ENCODE data around the gene SEC14L6.

SEC14L6 gene

DNA sequence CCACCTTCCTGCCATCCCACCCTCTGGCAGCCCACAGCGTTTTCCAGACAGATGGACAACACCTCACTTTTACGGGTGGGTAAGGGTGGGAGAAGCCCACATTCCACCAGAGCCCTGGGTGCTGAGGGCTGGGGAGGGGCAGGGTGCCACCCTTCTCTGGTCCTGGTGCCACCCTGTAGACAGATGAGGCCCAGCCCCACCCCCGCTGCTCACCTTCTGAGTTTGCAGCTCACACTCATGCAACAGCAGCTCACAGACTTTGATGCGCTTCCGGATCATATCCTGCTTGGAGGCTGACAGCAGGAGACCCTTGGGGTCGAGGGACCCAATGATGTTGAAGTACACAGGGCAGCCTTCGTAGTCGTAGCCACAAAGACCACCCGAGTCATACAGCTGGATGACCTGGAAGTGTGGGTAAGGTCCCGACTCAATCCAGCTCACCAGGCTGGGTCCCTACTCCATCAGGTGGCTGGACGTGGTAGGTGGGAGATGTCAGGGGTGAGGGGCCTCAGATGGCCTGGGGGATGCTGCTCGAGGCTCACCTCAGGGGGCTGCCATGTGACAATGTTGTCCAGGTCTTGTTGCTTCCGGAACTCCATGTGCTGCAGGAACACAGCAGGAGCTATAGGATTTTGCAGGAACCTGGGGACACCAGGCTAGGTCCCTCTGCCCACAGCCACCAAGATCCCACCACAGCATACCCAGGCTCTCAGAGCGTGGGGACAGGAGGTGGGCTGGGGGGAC lies 51.3 kb downstream of the SEC14L6 start:
- no peak for DNase-seq (ENCODE audit: low spot score)

DNA sequence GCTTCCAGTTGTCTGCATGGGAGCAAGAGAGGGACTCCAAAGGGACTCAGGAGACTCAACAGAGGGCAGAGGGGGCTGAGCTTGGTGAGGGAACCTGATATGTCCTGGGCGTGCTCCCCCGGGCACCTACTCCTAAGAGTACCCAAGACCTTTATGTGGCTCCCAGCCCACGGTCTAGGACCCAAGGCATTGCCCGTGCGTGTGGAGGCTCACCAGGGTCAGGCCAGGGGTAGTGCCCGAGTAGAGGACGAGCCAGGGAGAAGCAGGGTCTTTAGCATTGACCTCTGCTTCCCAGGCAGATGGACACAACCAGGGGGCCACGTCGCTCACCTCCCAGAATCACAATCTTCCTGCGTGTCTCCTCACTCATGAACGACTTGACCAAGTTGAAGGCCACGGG lies 54.4 kb downstream of the SEC14L6 start:
- DNase-seq (ENCODE audit: low spot score), result no peak

DNA sequence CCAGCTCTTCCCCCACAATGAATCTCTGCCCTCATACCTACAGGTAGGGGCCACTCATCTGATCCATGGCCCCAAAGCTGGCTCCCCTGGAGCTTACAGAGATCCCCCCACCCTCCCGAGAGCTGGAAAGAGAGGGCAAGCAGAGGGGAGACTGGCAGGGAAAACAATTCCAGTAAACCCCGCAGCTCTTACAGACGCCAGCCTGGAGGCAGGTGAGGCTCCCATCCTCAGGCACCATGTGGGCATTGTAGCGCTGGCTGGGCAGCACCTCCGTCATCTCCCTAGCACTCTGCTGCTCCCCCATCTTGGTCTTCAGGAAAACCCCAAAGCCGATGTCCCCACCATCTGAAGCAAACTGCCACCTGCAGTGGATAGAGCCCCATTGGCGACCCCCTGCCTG lies 55.2 kb downstream of the SEC14L6 start:
- DNase-seq (ENCODE audit: low spot score), result no peak

DNA sequence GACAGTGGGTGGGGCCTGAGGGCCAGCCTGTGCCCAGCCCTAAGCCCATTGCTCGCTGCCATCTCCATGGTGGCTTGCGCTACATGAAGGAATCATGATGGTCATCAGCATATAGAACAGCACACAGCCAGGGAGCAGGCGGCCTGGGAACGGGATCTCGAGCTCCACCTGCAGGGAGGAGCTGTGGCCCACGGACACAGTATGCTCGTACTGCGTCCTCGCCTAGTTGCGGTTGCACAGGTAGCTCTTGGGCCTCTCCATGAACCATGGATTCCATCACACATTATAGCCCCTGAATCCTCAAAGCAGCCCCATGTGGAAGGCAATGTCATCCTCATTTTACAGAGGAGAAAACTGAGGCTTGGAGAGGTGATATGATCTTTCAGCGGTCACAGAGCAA lies 56.1 kb downstream of the SEC14L6 start:
- DNase-seq (ENCODE audit: low spot score), result no peak

DNA sequence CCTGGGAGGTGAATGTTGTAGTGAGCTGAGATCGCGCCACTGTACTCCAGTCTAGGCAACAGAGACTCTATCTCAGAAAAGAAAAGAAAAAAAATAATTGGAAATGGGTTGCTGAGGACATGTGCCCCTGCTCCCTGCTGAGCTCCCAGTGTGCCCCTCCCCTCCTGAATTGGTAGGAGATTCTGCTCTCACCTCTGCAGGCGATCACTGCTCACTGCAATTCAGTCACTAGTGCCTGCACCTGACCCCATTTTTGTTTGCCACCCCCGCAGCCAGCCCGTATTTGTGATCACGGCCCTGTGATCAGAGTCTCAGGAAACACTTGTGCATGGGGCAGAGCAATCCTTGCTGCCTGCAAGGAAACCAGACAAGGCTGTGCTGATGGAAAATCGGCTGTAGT lies 58.4 kb downstream of the SEC14L6 start:
- DNase-seq (ENCODE audit: low spot score), result no peak

DNA sequence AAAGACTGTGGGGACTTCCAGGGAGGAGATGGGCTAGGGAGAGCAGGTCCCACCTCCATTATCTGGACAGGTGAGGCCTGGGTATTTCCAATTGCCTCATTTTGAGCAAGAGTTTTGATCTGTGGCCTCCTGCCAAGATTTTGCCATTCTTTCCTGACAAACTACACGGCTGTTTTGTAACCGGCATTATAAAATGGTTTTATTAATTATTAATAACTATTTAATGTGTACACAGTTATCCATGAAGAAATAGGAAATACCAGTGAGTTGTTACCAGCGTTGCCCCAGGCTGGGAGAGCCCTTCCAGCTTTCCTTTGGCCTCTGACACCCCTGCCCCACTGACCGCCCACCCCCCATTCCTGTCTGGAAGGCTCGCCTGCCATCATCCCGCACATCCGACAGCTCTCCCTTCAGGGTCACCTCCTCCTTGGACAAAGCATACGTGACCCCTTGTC lies 59.9 kb downstream of the SEC14L6 start:
- DNase-seq (ENCODE audit: low spot score), result no peak

DNA sequence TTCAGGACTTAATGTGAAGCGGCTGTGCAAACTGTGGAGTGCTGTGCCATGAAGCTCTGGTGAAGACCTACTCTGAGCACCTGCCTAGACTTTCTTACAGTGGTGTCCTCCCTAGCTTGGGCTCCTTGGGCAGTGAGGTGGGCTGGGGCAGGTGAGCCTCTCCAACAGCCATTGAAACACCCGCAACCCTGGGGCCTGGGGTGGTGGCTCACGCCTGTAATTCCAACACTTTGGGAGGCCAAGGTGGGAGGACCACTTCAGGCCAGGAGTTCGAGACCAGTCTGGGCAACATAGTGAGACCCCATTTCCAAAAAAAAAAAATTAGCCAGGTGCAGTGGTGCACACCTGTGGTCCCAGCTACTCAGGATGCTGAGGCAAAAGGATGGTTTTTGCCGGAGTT lies 60.4 kb downstream of the SEC14L6 start:
- DNase-seq (ENCODE audit: low spot score), result no peak

DNA sequence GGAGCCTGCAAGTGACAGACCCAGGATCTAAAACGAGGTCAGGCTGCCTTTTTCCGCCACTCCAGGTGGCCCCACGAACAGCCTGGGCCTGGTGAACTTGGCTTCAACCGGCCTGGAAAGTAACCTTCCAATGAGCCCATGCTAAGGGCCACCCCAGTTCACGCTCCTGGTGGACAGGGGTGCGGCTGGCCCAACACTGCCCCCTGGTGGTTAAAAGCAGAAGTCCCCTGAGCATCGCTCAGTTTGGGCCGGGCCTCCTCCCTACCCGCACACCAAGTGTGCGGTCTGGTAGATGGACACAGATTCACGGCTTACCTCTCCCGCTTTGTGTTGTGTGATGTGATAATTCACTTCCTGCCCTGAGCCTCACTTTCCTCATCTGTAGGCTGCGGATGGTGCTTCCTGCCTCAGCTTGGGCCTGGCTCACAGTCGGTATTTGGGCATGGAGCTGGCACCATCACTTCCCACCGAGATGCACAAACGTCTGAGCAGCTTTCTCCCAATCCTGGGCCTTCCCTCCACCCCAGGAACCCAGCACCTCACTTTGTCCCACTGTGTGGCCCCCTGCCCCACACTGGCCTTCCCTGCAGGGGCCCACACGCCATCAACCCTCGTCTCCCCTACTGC lies 61.1 kb downstream of the SEC14L6 start:
- DNase-seq (ENCODE audit: low spot score), result peak; percentile 58

DNA sequence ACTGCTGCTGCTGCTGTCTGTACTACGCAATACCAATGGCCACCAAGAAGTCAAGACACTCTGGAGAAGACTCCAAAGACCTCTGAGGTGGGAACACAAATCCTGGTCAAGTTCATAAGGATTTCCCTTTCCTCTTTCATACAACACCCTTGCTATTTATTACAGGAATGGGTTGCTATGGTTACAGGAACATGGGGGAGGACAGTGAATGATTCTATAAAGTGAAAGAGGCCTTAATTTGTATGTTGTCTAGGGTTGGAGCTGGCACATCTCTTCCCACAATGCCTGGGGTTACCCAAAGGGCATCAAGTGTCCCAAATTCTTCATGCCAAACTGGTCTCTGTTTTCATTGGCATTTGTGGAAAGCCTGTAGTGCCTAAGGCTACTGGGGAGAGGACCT lies 63.4 kb downstream of the SEC14L6 start:
- no peak for DNase-seq (ENCODE audit: low spot score)

DNA sequence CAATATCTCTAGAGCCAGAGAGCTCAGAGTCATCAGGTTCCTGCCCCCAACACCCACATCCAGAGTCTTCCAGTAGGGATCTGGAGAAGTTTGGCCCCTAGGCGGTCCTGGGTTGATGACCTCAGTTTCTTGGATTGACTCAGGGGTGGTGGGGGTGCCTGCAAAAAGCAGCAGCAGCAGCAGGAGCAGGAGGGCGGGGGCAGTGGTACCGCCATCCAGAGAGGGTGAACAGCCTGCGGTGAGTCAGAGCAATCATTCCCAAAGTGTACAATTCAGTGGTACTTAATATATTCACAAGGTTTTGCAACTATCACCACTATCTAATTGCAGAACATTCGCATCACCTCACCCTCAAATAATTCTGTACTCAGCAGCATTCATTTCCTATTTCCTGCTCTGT lies 64.8 kb downstream of the SEC14L6 start:
- DNase-seq (ENCODE audit: low spot score), result peak; percentile 9

DNA sequence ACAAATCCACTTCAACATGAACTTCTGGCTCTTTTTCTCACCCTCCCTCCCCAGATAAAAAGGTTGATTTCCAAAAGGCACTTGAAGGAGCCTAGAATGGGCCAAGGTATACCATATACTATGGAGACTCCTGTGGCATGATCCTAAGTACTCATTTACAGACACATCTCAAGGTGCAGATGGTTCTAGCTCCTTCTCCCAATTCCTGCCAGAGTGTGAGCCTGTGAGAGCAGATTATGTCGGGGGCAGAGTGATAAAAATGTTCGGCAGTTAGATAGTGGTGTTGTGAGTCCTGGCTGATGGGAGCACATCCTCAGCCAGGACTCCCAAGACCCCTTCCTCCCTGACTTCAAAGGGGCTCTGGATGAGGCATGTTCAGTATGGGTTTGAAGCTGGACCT lies 66.6 kb downstream of the SEC14L6 start:
- no peak for DNase-seq (ENCODE audit: low spot score)

DNA sequence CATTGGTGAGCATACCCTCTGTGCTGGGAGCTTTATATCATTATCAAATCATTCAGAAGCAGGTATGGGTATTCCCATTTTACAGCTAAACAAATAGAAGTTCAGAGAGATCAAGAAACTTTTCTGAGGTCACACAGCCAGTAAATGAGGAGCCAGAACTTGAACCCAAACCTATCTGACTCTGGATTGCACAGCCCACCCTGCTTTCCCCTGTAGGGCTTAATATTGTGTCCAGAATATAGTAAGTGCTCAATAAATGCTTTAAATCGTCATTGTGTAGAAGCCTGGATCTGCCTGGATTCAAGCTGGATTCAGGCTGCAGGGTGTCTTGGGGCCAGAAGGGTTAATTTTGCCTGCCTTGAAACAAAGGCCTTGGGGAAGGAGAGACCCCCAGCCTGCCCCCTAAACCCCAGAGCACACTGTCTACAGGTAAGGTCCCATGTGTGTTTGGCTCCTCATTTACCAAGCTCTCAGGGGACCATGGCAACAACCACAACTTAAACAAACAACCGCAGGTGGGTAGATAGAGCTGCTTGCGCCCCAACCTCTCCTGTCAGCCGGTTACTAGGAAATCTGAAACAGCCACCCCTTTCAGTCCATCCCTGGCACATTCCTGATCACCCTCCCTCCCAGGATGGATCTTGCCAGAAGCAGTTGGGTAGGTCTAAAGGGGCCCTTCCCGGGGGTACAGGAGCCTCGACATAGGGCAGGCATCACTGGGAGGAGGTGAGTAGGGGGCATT lies 71.7 kb downstream of the SEC14L6 start:
- DNase-seq (ENCODE audit: low spot score), result no peak

DNA sequence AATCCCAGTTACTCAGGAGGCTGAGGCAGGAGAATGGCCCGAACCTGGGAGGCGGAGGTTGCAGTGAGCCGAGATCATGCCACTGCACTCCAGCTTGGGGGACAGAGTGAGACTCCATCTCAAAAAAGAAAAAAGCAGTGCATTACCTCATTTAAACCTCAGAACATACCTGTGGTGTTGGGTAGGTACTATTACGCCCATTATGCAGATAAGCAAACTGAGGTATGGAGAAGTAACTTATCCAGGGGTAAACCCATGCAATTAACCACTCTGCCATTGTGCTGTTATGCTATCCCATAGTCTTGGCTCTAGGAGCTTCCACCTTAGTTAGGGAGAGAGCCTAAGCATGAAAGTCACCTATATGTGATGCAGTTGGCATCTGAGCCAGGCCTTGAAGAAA lies 72.4 kb downstream of the SEC14L6 start:
- no peak for DNase-seq (ENCODE audit: low spot score)

DNA sequence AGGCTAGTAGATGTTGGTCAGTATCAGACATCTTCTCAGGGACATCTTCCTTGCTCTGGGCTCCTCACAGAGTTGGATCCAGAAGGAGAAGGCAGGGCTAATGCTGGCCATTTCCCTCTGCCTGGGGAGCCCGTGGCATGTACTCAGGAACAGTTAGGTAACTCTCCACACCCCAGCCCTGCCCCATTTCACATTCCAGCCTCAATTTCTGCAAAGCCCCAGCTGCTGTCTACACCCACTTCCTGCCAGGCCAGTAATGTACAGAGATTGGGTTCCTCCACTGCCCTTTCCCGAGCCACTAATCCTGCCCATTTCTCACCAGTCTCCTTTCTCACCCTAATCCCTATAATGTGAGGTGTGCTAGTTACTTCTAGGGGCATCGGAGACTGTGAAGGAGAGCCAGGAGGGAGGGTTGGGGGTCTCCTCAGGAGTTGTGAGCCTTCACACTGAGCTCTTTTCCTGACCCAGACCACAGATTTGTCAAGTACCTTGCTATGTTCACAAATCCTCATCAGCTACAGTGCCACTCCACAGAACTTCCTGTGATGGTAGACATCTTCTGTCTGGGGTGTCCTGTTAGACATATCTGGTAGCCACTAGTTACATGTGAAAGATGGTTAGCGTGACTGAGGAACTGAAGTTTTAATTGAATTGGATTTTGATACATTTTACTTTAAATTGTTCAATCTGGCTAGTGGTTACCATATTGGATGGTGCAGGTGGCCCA lies 73.4 kb downstream of the SEC14L6 start:
- DNase-seq (ENCODE audit: low spot score), result no peak

Measured in RKO (cell line).